ENCODE measurements around the gene TBC1D22A.
"Not testable (repeated sequence)": the region's sequence is repeated elsewhere in the genome, so short reads cannot be mapped to it uniquely, and the experiment has no call there.

Gene TBC1D22A

GRCh38 chr22:47167056-47167455 is 404.6 kb downstream of the TBC1D22A start:
- Histone ChIP-seq H3K27me3 (ENCODE audit: control insufficient read depth, insufficient read depth, low read length) (no peaks in the 10 kb centered on the region), H3K4me1 (ENCODE audit: control insufficient read depth, insufficient read depth, low read length) (no peaks in the 10 kb centered on the region), H3K4me3 (ENCODE audit: low read length) (no peak overlapping the region), H3K9me3 (replicated peaks; ENCODE audit: low read length) (no peaks in the 10 kb centered on the region), H3K4me2 (ENCODE audit: low read length) (no peak overlapping the region), H3K9ac (ENCODE audit: low read depth, low read length) (no peak overlapping the region), H3K36me3 (ENCODE audit: insufficient read depth, low read length) (no peaks in the 10 kb centered on the region)

- not testable (repeated sequence) for H3K27me3 ChIP-seq (ENCODE audit: control insufficient read depth, insufficient read depth, low read length); H3K4me2 ChIP-seq (ENCODE audit: low read length); H3K4me3 ChIP-seq (ENCODE audit: low read length); H3K9me3 ChIP-seq (replicated peaks; ENCODE audit: low read length); H3K36me3 ChIP-seq (ENCODE audit: insufficient read depth, low read length); H3K4me1 ChIP-seq (ENCODE audit: control insufficient read depth, insufficient read depth, low read length); H3K9ac ChIP-seq (ENCODE audit: low read depth, low read length)
Measured at GRCh38 chr22:47167921-47168320, 405.5 kb downstream of the TBC1D22A start.

- Histone ChIP-seq H3K9ac (ENCODE audit: low read depth, low read length) (no peak overlapping the region), H3K4me3 (ENCODE audit: low read length) (no peak overlapping the region), H3K36me3 (ENCODE audit: insufficient read depth, low read length) (no peaks in the 10 kb centered on the region), H3K4me1 (ENCODE audit: control insufficient read depth, insufficient read depth, low read length) (no peaks in the 10 kb centered on the region), H3K9me3 (replicated peaks; ENCODE audit: low read length) (no peaks in the 10 kb centered on the region), H3K27me3 (ENCODE audit: control insufficient read depth, insufficient read depth, low read length) (no peaks in the 10 kb centered on the region), H3K4me2 (ENCODE audit: low read length) (no peak overlapping the region)
Measured at GRCh38 chr22:47168441-47168840, 406.0 kb downstream of the TBC1D22A start.

- H3K27me3 ChIP-seq (ENCODE audit: control insufficient read depth, insufficient read depth, low read length): no peaks in the 10 kb centered on the region
- H3K36me3 ChIP-seq (ENCODE audit: insufficient read depth, low read length): no peaks in the 10 kb centered on the region
- H3K9ac ChIP-seq (ENCODE audit: low read depth, low read length): no peak overlapping the region
- H3K4me1 ChIP-seq (ENCODE audit: control insufficient read depth, insufficient read depth, low read length): no peaks in the 10 kb centered on the region
- H3K9me3 ChIP-seq (replicated peaks; ENCODE audit: low read length): no peaks in the 10 kb centered on the region
- H3K4me3 ChIP-seq (ENCODE audit: low read length): no peak overlapping the region
- H3K4me2 ChIP-seq (ENCODE audit: low read length): no peak overlapping the region
Measured at GRCh38 chr22:47168900-47169800, 406.7 kb downstream of the TBC1D22A start.

GRCh38 chr22:47169801-47170140 is 407.3 kb downstream of the TBC1D22A start:
- Histone ChIP-seq H3K36me3 (ENCODE audit: insufficient read depth, low read length) (no peaks in the 10 kb centered on the region), H3K9ac (ENCODE audit: low read depth, low read length) (no peak overlapping the region), H3K27me3 (ENCODE audit: control insufficient read depth, insufficient read depth, low read length) (no peaks in the 10 kb centered on the region), H3K4me2 (ENCODE audit: low read length) (no peak overlapping the region), H3K9me3 (replicated peaks; ENCODE audit: low read length) (no peaks in the 10 kb centered on the region), H3K4me1 (ENCODE audit: control insufficient read depth, insufficient read depth, low read length) (no peaks in the 10 kb centered on the region), H3K4me3 (ENCODE audit: low read length) (no peak overlapping the region)

GRCh38 chr22:47170511-47171440 is 408.3 kb downstream of the TBC1D22A start:
- H3K4me1 ChIP-seq (ENCODE audit: control insufficient read depth, insufficient read depth, low read length); H3K9me3 ChIP-seq (replicated peaks; ENCODE audit: low read length); H3K4me3 ChIP-seq (ENCODE audit: low read length); H3K36me3 ChIP-seq (ENCODE audit: insufficient read depth, low read length); H3K4me2 ChIP-seq (ENCODE audit: low read length); H3K27me3 ChIP-seq (ENCODE audit: control insufficient read depth, insufficient read depth, low read length); H3K9ac ChIP-seq (ENCODE audit: low read depth, low read length): not testable (repeated sequence)

- Histone ChIP-seq H3K4me2 (ENCODE audit: low read length) (no peak overlapping the region), H3K27me3 (ENCODE audit: control insufficient read depth, insufficient read depth, low read length) (no peaks in the 10 kb centered on the region), H3K4me1 (ENCODE audit: control insufficient read depth, insufficient read depth, low read length) (no peaks in the 10 kb centered on the region), H3K9ac (ENCODE audit: low read depth, low read length) (no peak overlapping the region), H3K9me3 (replicated peaks; ENCODE audit: low read length) (no peaks in the 10 kb centered on the region), H3K4me3 (ENCODE audit: low read length) (no peak overlapping the region), H3K36me3 (ENCODE audit: insufficient read depth, low read length) (no peaks in the 10 kb centered on the region)
Measured at GRCh38 chr22:47171441-47172221, 409.2 kb downstream of the TBC1D22A start.

- no peaks in the 10 kb centered on the region for H3K9me3 ChIP-seq (replicated peaks; ENCODE audit: low read length)
- H3K4me2 ChIP-seq (ENCODE audit: low read length): no peak overlapping the region
- no peaks in the 10 kb centered on the region for H3K36me3 ChIP-seq (ENCODE audit: insufficient read depth, low read length)
- H3K4me1 ChIP-seq (ENCODE audit: control insufficient read depth, insufficient read depth, low read length): no peaks in the 10 kb centered on the region
- no peaks in the 10 kb centered on the region for H3K27me3 ChIP-seq (ENCODE audit: control insufficient read depth, insufficient read depth, low read length)
- H3K4me3 ChIP-seq (ENCODE audit: low read length): no peak overlapping the region
- no peak overlapping the region for H3K9ac ChIP-seq (ENCODE audit: low read depth, low read length)
Measured at GRCh38 chr22:47172771-47173534, 410.5 kb downstream of the TBC1D22A start.

- H3K9ac ChIP-seq (ENCODE audit: low read depth, low read length): no peak overlapping the region
- no peak overlapping the region for H3K4me2 ChIP-seq (ENCODE audit: low read length)
- no peaks in the 10 kb centered on the region for H3K4me1 ChIP-seq (ENCODE audit: control insufficient read depth, insufficient read depth, low read length)
- H3K4me3 ChIP-seq (ENCODE audit: low read length): no peak overlapping the region
- H3K9me3 ChIP-seq (replicated peaks; ENCODE audit: low read length): no peaks in the 10 kb centered on the region
- H3K27me3 ChIP-seq (ENCODE audit: control insufficient read depth, insufficient read depth, low read length): no peaks in the 10 kb centered on the region
- H3K36me3 ChIP-seq (ENCODE audit: insufficient read depth, low read length): no peaks in the 10 kb centered on the region
Measured at GRCh38 chr22:47173535-47174021, 411.1 kb downstream of the TBC1D22A start.

GRCh38 chr22:47174096-47174495 is 411.6 kb downstream of the TBC1D22A start:
- Histone ChIP-seq H3K36me3 (ENCODE audit: insufficient read depth, low read length) (no peaks in the 10 kb centered on the region), H3K4me3 (ENCODE audit: low read length) (no peak overlapping the region), H3K27me3 (ENCODE audit: control insufficient read depth, insufficient read depth, low read length) (no peaks in the 10 kb centered on the region), H3K9ac (ENCODE audit: low read depth, low read length) (no peak overlapping the region), H3K4me1 (ENCODE audit: control insufficient read depth, insufficient read depth, low read length) (no peaks in the 10 kb centered on the region), H3K4me2 (ENCODE audit: low read length) (no peak overlapping the region), H3K9me3 (replicated peaks; ENCODE audit: low read length) (no peaks in the 10 kb centered on the region)
